ENCODE results near the gene HLA-F.

The HLA-F gene

DNA sequence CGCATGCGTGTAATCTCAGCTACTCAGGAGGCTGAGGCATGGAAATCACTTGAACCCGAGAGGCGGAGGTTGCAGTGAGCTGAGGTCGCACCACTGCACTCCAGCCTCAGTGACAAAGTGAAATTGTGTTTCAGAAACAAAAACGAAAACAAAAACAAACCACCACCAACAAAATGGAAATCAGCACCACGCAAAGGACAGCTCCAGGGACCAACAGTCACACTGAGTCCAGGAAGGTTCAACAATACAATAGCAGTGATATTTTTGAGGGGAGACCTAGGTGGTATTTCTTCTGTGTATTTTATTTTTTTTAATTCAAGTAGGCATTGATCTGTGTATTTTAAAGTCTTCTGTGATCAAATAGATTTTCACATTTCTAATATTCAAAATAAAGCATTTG lies 9.8 kb downstream of the HLA-F start:
- TF ChIP-seq, protein P1, sequence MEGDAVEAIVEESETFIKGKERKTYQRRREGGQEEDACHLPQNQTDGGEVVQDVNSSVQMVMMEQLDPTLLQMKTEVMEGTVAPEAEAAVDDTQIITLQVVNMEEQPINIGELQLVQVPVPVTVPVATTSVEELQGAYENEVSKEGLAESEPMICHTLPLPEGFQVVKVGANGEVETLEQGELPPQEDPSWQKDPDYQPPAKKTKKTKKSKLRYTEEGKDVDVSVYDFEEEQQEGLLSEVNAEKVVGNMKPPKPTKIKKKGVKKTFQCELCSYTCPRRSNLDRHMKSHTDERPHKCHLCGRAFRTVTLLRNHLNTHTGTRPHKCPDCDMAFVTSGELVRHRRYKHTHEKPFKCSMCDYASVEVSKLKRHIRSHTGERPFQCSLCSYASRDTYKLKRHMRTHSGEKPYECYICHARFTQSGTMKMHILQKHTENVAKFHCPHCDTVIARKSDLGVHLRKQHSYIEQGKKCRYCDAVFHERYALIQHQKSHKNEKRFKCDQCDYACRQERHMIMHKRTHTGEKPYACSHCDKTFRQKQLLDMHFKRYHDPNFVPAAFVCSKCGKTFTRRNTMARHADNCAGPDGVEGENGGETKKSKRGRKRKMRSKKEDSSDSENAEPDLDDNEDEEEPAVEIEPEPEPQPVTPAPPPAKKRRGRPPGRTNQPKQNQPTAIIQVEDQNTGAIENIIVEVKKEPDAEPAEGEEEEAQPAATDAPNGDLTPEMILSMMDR (IDR thresholded peaks at IDR 0.05; ENCODE audit: control extremely low read depth, extremely low read depth, low read depth, missing control alignments): no peak
- CTCF ChIA-PET: interaction anchor here (1.2 to 8.7 kb wide), 4 partner anchors 20 to 101 kb away, joined by 3 to 65 read pairs (median 12); no protein-coding TSS in a partner anchor
- POLR2A ChIA-PET: interaction anchor here (1.4 to 1.8 kb wide), 2 partner anchors 15 to 16 kb away, joined by 4 read pairs; no protein-coding TSS in a partner anchor
- DNase-seq (ENCODE audit: extremely low spot score): no peak

DNA sequence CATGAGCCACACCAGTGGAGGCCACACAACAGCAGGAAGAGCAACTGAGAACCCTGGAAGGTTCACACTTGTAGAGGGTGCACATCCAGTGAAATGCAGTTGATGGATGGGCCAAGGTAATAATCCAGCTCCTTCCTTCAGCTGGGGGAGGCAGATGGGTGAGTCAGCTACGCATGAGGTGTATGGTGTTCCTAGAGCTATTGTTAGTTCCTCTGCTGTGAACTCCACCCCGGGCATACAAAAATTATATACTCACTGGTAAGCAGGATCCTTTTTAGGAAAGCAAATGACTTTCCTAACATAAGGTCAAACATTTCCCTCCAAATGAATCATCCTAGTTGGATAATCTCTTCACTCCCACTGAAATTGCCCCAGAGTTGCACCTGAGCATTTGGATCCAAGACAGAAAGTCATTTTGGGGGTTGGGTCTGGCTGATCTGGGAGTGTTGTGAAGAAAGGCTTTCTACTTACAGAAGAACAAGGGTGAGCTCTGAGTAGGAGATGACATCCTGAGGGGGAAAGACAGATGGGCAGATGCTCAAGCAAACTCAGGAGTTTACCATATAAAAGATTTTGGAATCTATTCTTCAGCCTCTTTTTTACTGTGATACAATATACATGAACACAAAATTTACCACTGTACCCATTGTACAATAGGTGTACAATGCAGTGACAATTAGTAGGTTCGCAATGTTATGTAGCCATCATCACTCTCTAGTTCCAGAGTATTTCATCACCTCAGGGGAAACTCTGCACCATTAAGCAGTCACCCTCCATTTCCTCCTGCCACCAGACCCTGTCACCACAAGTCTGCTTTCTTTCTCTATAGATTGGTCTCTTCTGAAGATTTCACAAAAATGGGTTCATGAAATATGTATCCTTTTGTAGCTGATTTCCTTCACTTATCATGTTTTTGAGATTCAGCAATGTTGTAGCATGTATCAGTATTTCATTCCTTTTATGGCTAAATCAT lies 11.1 kb downstream of the HLA-F start:
- TF ChIP-seq, protein P1 (IDR thresholded peaks at IDR 0.05; ENCODE audit: control extremely low read depth, extremely low read depth, low read depth, missing control alignments): no peak
- CTCF ChIA-PET: interaction anchor here (1.2 to 8.7 kb wide), 7 partner anchors 14 to 101 kb away, joined by 3 to 65 read pairs (median 11); no protein-coding TSS in a partner anchor
- POLR2A ChIA-PET: interaction anchor here (1.4 to 1.8 kb wide), 2 partner anchors 14 to 15 kb away, joined by 4 read pairs; no protein-coding TSS in a partner anchor
- no peak for DNase-seq (ENCODE audit: extremely low spot score)

DNA sequence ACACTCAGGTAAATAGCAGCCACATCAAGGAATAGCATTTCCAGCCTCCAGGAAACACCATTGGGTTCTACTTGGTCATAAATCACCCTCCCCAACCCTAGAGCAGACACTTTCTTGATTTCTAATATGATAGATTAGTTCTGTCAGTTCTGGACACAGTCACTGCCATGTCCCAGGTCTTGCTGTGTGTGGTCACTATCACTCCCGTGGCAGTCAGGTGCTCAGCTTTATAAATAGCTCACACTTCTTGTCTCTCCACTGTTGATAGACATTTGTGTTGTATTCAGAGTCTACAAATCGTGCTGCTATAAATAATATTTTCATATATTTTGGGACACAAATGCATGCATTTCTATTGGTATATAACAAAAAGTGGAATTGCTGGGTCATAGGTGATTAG lies 13.3 kb downstream of the HLA-F start:
- CTCF ChIA-PET: interaction anchor here (1.0 to 8.7 kb wide), 9 partner anchors 10 to 395 kb away, joined by 3 to 65 read pairs (median 5); no protein-coding TSS in a partner anchor
- TF ChIP-seq, protein P1 (IDR thresholded peaks at IDR 0.05; ENCODE audit: control extremely low read depth, extremely low read depth, low read depth, missing control alignments): no peak
- no peak for DNase-seq (ENCODE audit: extremely low spot score)
- POLR2A ChIA-PET: interaction anchor here (1.0 kb wide), 1 partner anchor 9 kb away, joined by 3 read pairs; no protein-coding TSS in a partner anchor

DNA sequence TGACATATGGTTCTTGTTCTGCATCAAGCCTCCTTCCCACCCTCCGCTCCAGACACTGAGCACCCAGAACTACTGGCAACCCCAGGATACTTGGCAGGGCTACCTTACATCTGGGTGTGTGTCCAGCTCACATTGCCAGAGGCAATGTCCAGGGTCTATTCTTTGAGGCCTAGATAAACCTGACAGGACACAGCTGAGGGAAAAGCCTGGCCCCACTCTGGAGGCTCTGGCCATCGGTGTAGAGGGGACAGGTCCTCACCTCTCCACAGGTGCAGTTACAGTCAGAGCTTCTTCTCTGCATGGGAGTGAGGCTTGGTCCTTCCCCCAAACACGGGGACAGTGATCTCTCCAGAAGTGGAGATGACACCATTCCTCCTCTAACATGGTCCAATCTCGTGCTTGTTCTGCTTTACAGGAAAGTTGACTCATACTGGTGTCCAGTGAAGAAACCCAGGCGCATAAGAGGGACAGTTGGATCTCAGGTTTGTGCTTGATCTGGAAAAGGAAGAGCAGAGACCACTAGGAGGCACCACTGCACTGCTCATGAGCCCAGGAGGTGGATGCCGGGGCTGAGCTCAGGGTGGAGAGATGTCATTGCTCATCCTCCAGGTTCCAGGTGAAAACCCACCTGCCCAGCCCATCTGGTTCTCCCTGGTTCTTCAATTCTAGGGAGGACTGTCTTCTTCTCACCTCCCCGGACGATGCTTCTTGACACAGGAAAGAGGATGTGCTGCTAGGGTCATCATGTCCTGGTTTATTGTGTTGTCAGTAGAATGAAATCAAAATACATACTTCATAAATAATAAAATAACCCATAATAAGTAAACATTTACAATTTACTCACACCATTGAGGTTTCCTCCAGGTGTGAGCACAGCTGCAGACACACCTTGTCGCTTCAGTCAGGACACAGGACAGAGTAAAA lies 14.7 kb downstream of the HLA-F start:
- TF ChIP-seq, protein P1 (IDR thresholded peaks at IDR 0.05; ENCODE audit: control extremely low read depth, extremely low read depth, low read depth, missing control alignments): peak; percentile 76
- peak; percentile 66 for DNase-seq (ENCODE audit: extremely low spot score)
- POLR2A ChIA-PET: interaction anchor here (1.2 to 1.4 kb wide), 3 partner anchors 10 to 12 kb away, joined by 3 to 8 read pairs (median 3); no protein-coding TSS in a partner anchor
- CTCF ChIA-PET: interaction anchor here (0.5 to 8.7 kb wide), 31 partner anchors 10 to 414 kb away, joined by 3 to 65 read pairs (median 5); partner anchors contain the start of gene PPP1R11

DNA sequence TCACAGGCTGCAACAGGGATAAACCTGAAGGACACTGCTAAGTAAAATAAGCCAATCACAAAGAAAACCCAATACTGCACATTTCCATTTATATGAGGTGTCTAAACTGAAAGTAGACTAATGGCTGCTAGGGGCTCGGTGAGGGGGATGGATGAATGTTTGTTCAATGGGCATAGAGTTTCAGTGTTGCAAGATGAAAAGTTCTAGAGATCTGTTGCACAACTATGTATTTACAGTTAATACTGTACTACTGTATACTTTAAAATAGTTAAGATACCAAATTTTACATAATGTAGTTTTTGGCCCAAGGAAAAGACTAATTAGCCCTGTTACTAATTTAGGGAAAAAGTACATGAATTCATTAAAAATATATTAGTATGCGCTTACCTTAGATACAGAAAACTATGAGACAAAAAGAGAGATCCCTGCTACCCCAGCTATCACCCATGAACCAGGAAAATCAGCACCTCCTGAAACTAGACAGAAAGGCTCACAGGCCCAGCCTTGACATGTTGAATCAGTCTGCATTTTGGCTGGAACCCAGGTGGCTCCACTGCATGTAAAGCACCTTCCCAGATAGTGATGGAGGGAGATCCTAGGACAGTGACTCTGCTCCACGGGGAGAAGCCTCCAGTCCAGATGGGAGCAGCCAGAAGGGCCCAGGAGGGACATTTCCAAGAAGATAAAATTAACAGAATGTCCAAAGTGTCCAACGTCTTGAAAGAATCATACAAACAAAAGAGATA lies 16.1 kb downstream of the HLA-F start:
- ChIA-PET POLR2A (interaction anchor here (1.2 kb wide), 1 partner anchor 13 kb away, joined by 3 read pairs; no protein-coding TSS in a partner anchor), CTCF (interaction anchor here (1.1 to 8.7 kb wide), 7 partner anchors 9 to 392 kb away, joined by 3 to 65 read pairs (median 20); no protein-coding TSS in a partner anchor)
- DNase-seq (ENCODE audit: extremely low spot score): no peak
- TF ChIP-seq, protein P1 (IDR thresholded peaks at IDR 0.05; ENCODE audit: control extremely low read depth, extremely low read depth, low read depth, missing control alignments): no peak

All from GM10248 (cell line).